ACC112 (cell line): Measurements from ENCODE around the gene YDJC.

ENCODE experiments used
- H2AFZ ChIP-seq: fragments of 200-600 bp; sonication (generic); one replicate; pipeline ENCODE4 v1.6.0; 2017; ENCODE audit warnings: antibody characterized with exemption, low read length; ENCODE audit not compliant: unreplicated experiment
- H3K27ac ChIP-seq: fragments of 200-600 bp; sonication (generic); 2 replicates; pipeline ENCODE4 v1.5.1; 2014; ENCODE audit warnings: low read depth, mild to moderate bottlenecking, antibody characterized with exemption, low read length, moderate library complexity
- H3K27me3 ChIP-seq: fragments of 200-600 bp; sonication (generic); 2 replicates; pipeline ENCODE4 v1.6.1; 2014; ENCODE audit warnings: mild to moderate bottlenecking, antibody characterized with exemption, low read length, moderate library complexity, mixed read lengths; ENCODE audit not compliant: insufficient read depth
- H3K36me3 ChIP-seq: fragments of 200-600 bp; sonication (generic); 2 replicates; pipeline ENCODE4 v1.6.1; 2016; ENCODE audit warnings: mild to moderate bottlenecking, antibody characterized with exemption, low read length, moderate library complexity, mixed read lengths; ENCODE audit not compliant: insufficient read depth
- H3K4me1 ChIP-seq: fragments of 200-600 bp; sonication (generic); one replicate; pipeline ENCODE4 v1.6.1; 2016; ENCODE audit warnings: low read length, mixed read lengths; ENCODE audit not compliant: insufficient read depth, unreplicated experiment, control insufficient read depth
- H3K4me3 ChIP-seq: fragments of 200-600 bp; sonication (generic); 2 replicates; pipeline ENCODE4 v1.5.1; 2014; ENCODE audit warnings: mild to moderate bottlenecking, low read depth, low read length
- H3K79me2 ChIP-seq: fragments of 200-600 bp; sonication (generic); one replicate; pipeline ENCODE4 v1.6.0; 2016; ENCODE audit warnings: low read length; ENCODE audit not compliant: control insufficient read depth, unreplicated experiment, insufficient read depth

YDJC gene

DNA sequence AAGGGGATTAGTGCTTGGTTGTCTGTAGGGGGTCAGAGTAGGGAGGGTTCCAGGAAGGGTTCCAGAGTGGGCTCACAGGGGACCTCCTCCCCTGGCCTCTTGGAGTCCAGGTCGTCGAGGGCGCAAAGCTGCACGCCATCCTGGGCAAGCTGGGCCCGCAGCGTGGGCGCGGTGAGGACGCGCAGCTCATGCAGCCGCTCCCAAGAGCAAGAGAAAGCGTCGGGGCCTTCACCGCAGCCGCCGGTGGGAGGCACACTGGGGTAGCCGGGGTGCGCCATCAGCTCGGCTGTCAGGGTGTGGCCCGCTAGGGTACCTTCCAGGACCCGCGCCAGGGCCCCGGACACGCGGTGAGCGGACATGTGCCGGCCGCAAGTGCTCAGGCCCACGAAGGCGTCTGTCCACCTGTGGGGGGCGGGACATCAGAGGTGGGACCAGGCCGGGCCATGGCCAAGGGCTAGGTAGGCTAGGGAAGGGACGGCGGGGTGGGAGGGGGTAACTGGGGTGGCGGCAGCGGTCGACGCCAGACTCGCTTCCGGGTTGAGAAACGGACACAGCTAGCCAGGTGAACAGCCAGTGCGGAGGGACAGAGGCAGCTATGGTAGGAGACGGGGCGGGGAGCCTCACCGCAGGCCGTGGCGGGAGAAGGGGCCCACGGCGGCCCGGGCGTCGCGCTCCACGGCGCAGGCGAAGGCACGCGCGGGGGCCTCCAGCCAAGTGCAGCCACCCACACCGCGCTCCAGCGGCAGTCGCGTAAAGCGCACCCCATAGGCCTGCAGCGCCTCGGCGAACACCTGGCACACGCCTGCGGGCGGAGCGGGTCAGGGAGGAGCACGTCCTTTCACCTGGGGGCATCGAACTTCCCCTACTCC lies 1.2 kb downstream of the YDJC start:
- H3K27me3 ChIP-seq, result no peaks in the 10 kb centered on the region
- no peak overlapping the region for H2AFZ ChIP-seq
- no peaks in the 10 kb centered on the region for H3K4me1 ChIP-seq
- no peak overlapping the region for H3K27ac ChIP-seq
- H3K36me3 ChIP-seq, result no peaks in the 10 kb centered on the region
- peaks cover 22% of the 10 kb centered on the region for H3K79me2 ChIP-seq
- peak overlapping the region; percentile 99 for H3K4me3 ChIP-seq

DNA sequence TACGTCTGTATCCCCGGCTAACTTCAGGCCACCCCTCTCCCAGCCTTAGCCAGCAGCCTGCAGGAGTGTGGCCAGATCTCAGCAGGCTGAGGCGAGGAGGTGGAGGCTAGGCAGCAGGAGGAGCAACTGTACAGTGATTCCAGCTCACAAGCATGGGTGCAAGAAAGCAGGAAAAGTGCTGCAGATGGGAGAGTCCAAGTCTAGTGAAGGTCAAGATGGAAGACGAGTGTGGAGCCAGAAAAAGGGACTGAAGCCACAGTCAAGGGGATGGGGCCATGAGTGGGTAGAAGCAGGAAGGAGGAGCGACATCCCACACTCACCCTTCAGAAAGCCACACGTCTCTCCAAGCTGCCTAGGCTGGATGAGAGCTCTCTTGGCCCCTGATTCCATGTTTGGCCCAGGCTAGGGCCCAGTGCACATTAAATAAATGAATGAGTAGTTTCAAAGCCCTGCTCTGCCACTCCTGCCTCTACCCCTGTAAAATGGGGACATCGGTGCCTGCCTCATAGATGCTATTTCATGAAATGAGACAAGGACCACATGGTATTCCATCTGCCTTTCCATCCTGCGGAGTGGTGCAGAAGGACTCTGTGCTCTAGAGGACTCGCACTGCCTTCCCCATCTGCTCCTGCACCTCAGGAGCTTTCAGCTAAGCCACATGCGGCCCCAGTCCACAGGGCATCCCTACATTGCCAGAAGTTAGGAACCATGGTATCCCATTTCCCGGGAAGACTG lies 2.9 kb downstream of the YDJC start:
- H3K79me2 ChIP-seq, result peaks cover 22% of the 10 kb centered on the region
- no peaks in the 10 kb centered on the region for H3K27me3 ChIP-seq
- H3K4me3 ChIP-seq, result no peak overlapping the region
- H3K27ac ChIP-seq, result no peak overlapping the region
- H3K4me1 ChIP-seq, result no peaks in the 10 kb centered on the region
- no peak overlapping the region for H2AFZ ChIP-seq
- H3K36me3 ChIP-seq, result no peaks in the 10 kb centered on the region

DNA sequence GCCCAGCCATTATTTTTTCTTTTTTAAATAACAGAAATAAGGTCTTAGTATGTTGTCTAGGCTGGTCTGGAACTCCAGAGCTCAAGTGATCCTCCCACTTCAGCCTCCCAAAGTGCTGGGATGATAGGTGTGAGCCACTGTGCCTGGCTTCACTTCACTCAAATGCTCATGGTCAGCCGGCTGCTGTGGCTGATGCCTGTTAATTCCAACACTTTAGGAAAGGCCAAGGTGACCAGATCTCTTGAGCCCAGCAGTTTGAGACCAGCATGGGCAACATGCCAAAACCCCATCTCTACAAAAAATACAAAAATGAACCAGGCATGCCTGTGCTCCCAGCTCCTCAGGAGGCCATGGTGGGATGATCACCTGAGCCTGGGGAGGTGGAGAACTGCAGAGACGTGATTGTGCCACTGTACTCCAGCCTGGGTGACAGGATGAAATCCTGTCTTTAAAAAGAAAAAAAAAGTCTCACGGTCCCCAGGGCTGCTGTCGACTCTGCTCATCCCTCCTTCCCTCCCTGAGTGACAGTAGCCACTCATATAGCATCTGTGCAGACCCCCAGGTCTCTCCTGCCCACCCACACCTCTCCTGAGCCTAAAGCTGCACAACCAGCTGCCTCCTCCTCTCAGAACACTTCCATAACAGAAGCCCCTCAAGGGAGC lies 3.6 kb downstream of the YDJC start:
- Histone ChIP-seq H3K79me2 (peaks cover 24% of the 10 kb centered on the region), H3K36me3 (no peaks in the 10 kb centered on the region), H3K4me1 (no peaks in the 10 kb centered on the region), H3K27me3 (no peaks in the 10 kb centered on the region), H2AFZ (no peak overlapping the region), H3K4me3 (no peak overlapping the region), H3K27ac (no peak overlapping the region)

DNA sequence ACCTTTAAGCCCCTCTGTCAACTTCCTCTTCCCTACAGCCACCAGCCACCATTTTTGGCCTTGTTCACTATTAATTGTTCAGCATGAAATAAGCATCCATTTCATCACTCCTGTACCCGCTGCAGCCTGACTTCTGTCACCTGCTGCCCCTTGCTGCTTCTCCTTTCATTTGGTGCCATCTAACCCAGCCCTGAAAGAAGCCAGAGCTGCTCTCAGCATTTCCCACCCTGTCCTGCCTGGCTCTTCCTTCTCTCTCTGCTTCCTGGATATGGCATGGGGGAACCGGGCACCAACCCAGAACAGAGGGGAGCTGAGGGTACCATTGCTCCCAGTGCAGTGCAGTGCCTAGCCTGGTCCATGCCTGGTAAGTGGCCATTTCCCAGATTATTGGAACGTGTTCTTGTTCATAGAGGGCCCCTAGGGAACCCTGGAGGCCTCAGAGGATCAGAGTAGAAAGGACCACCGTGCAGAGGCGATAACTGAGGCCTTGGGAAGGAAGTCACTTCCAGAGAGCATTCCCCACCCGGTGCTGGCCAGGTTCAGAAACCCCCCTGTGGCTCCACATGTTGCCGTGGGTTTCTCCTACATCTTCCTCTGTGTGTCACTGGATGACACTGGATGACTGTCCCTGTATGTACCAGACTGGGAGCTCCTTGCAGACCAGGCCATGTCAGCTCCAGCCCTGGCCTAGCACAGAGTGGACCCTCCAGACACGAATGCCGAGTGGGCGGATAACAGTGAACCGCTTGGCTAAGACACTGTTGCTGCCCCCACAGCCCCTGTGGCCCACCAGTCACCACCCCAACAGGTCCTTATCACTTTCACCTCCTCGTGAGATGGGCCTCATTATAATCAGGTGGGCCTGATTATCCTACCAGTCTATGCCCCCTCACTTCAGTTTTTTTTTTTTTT lies 4.7 kb downstream of the YDJC start:
- no peak overlapping the region for H3K4me3 ChIP-seq
- H3K79me2 ChIP-seq, result peaks cover 26% of the 10 kb centered on the region
- no peaks in the 10 kb centered on the region for H3K27me3 ChIP-seq
- no peaks in the 10 kb centered on the region for H3K4me1 ChIP-seq
- no peaks in the 10 kb centered on the region for H3K36me3 ChIP-seq
- no peak overlapping the region for H2AFZ ChIP-seq
- no peak overlapping the region for H3K27ac ChIP-seq

DNA sequence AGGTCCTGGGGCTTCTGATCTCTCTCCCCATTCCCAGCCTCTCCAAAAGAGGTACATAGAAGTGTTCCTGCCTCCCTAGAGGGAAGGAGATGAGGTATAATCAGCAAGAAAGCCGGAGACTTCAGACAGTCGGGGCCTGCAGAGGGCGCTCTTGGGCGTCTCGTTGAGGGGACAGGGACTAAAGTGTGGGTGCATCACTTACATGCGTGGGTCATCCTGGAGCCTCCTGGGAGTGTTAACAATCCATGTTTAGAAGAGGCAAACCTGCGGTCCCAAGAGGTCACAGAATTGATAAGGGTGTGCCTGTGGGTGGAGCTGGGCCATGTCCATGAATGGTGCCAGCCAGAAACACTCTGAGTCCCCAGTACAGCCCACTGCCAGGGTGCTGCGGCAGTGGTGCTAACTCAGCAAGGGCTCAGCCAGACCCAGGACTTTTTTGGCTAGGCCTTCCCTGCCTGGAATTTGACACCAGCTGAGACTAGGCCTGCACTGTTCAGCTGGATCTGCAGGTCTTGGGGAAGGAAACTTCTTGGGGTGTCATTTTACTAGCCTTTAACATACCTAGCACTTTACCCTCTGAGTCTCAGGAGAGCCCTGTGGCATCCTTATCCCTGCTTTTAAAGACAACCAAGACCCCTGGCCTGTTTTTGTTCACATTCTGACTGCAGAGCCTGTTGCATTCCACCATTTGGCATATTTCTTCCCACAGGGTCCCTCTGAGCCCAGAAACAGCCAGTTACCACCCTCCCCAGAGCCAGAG lies 5.5 kb downstream of the YDJC start:
- no peaks in the 10 kb centered on the region for H3K4me1 ChIP-seq
- H3K27ac ChIP-seq, result no peak overlapping the region
- no peaks in the 10 kb centered on the region for H3K27me3 ChIP-seq
- H3K36me3 ChIP-seq, result no peaks in the 10 kb centered on the region
- no peak overlapping the region for H3K4me3 ChIP-seq
- no peak overlapping the region for H2AFZ ChIP-seq
- peaks cover 29% of the 10 kb centered on the region for H3K79me2 ChIP-seq

DNA sequence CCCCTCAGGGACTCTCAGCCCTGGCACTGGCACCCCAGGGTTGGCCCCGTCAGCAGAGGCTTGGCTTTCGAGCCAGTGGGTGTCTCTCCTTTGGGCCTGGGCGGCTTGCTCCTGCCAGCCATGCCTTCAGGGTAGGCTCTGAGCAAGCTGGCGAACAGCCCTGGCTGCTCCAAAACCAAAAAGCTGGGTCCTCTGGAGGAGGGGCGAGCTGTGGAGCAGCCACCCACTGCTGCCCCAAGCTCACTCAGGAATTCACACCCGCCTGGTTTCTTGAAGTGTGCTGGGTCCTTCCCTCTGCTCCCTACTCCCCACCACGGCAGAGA lies 6.2 kb downstream of the YDJC start:
- H3K79me2 ChIP-seq, result peaks cover 29% of the 10 kb centered on the region

DNA sequence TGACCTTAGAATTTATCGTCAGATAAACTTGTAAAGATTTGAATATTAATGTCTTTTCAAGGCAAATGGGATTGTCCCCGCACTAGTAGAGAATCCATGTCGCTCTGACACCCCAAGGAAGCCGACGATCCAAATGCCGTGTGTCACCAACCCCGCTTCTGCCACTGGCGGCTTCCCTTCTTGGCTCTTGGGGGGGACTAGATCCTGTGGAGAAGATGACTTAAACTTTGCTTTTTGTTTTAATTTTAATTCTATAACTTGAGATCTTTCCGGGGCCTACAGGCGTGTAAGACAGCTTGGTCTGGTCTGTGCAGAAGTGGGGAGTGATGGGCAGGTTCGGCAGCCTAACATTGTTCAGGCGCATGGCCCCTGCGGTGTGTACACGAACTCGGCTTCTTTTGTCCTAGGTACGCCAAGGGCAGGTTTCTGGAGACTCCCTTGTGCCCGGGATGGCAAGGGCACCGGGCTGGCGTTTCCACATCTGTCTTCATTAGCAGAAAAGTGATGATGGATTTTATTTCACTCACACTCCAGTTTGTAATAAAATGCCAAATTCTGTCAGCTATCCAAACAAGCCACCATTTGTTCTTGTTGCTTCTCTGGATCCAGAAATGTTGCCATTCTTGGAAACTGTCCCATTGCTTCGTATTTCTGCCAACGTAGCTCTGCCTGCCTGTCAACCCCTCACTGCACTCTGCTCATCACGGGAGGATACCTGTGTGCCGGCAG lies 6.7 kb downstream of the YDJC start:
- H3K27me3 ChIP-seq, result no peaks in the 10 kb centered on the region
- no peak overlapping the region for H3K4me3 ChIP-seq
- peaks cover 24% of the 10 kb centered on the region for H3K79me2 ChIP-seq
- no peak overlapping the region for H2AFZ ChIP-seq
- no peak overlapping the region for H3K27ac ChIP-seq
- no peaks in the 10 kb centered on the region for H3K36me3 ChIP-seq
- no peaks in the 10 kb centered on the region for H3K4me1 ChIP-seq

More for the DNA sequence above, 6.2 kb downstream of the YDJC start:
- Histone ChIP-seq H3K27ac (no peak overlapping the region), H3K27me3 (no peaks in the 10 kb centered on the region), H2AFZ (no peak overlapping the region), H3K4me3 (no peak overlapping the region), H3K36me3 (no peaks in the 10 kb centered on the region), H3K4me1 (no peaks in the 10 kb centered on the region)

DNA sequence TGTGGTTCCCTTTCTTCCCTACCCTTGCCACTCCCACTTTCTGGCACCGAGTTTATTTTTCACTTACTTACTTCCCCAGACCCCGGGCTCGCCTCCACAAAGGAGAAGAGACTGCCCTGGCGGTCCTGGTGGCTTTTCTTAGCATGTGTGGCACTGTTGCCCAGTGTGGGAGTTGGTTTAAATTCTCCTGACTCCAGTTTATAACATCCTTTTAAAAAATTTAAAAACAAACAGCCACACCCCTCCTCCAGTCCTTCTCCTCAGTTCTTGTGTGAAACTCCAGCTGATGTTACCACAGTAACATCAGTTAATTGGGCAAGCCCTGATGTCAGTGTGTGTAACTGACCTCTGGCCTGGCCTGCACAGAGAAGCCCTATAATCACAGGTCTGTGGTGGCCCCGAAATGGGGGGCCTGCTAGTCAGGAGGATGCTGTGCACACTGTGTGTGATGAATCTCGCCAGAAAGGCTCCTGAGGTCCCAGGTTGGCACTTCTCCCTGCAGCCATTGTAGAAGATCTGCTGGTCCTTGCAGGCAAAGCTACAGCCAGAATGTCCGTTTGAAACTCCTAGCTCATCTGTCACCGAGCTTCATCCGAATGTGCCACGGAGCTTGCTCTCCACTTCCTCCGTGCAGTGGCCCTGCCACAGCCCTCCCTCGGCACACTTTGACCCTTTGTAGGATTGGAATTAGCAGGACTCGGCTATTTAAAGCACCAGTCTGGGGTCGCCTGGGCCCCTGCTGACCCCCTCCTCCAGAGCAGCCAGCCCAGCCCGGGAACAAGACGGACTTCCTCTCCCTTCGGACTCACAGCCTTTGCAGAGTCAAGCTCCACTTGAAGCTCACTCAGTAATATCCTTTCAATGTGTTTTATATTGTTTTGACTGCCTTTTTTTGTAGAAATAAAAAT lies 7.6 kb downstream of the YDJC start:
- Histone ChIP-seq H3K79me2 (peaks cover 23% of the 10 kb centered on the region), H2AFZ (no peak overlapping the region), H3K27ac (no peak overlapping the region), H3K27me3 (no peaks in the 10 kb centered on the region), H3K36me3 (no peaks in the 10 kb centered on the region), H3K4me3 (no peak overlapping the region), H3K4me1 (no peaks in the 10 kb centered on the region)

DNA sequence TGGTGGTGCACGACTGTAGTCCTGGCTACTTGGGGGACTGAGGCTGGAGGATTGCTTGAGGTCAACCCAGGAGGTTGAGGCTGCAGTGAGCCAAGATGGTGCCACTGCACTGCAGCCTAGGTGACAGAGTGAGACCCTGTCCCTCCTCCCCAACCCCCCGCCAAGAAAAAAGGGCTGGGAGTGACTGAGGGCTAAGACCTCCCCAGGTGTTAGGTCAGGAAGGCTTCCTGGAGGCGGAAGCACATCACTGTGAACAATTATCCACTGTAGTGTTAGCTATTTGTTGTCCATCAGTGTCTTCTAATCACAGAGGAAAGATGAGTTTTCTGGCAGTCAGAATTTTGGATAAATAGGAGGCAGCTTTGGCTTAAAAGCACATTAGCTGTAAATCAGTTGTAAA lies 8.8 kb downstream of the YDJC start:
- no peak overlapping the region for H2AFZ ChIP-seq
- no peak overlapping the region for H3K27ac ChIP-seq
- no peaks in the 10 kb centered on the region for H3K36me3 ChIP-seq
- peaks cover 22% of the 10 kb centered on the region for H3K79me2 ChIP-seq
- H3K4me1 ChIP-seq, result no peaks in the 10 kb centered on the region
- H3K4me3 ChIP-seq, result no peak overlapping the region
- H3K27me3 ChIP-seq, result no peaks in the 10 kb centered on the region
